Breast epithelium (tissue), 4 donors: ENCODE data around the gene ARHGAP15. TPM values are rescaled to one million over a fixed set of nuclear protein-coding genes. Genes with fewer than 3 reads are reported as not detected.

Experiments used
- DNase-seq, 2 donors: peaks; one replicate each; pipeline ENCODE4 v3.0.0-alpha.2; 2019; ENCODE audit warnings: low spot score in 2 of 2
- H3K27ac ChIP-seq, 2 donors: fragments of 200-600 bp; sonication (generic) in 1 of 2; one replicate each; pipeline ENCODE4 v1.5.1; 2016 to 2019; ENCODE audit warnings: mild to moderate bottlenecking in 1 of 2
- H3K27me3 ChIP-seq, 2 donors: fragments of 200-600 bp; sonication (generic) in 1 of 2; one replicate each; pipeline versions ENCODE4 v1.5.1 to v1.6.0; 2017 to 2019; ENCODE audit warnings: control low read depth in 1 of 2, mild to moderate bottlenecking in 1 of 2
- H3K36me3 ChIP-seq: fragments of 200-600 bp; one replicate; pipeline ENCODE4 v1.5.1; 2019
- H3K4me1 ChIP-seq, 2 donors: fragments of 200-600 bp; sonication (generic); one replicate each; pipeline ENCODE4 v1.5.1; 2016 to 2019; ENCODE audit warnings: control low read depth in 1 of 2
- H3K4me3 ChIP-seq, 3 donors: fragments of 200-600 bp; sonication (generic); 1 replicate in 2 of 3; 2 replicates in 1 of 3; pipeline ENCODE4 v1.5.1; 2016 to 2019; ENCODE audit warnings: mild to moderate bottlenecking in 3 of 3, moderate library complexity in 2 of 3
- H3K9me3 ChIP-seq, 2 donors: fragments of 200-600 bp; sonication (generic) in 1 of 2; one replicate each; pipeline ENCODE4 v1.5.1; 2016 to 2019; ENCODE audit warnings: control low read depth in 1 of 2
- POLR2A ChIP-seq: fragments of 450-650 bp; IDR thresholded peaks from one replicate; pipeline ENCODE4 v1.6.1; 2016; ENCODE audit warnings: antibody characterized with exemption, mild to moderate bottlenecking, moderate library complexity
- POLR2AphosphoS5 ChIP-seq, 3 donors: sonication (generic); formaldehyde crosslinking; IDR thresholded peaks; one replicate each; pipeline ENCODE4 v1.6.1; 2017; ENCODE audit warnings: antibody characterized with exemption in 3 of 3
- intact Hi-C: fragments of 100-400 bp; cut with DNase I; formaldehyde crosslinking; loops from one replicate; pipeline ENCODE4 v1.15.1; 2023; ENCODE audit warnings: low total_unique reads
- total RNA-seq, 3 donors: library from RNA; depleted of rRNA; stranded (reverse); fragments of >200 nt; gene quantifications; one replicate each; pipeline ENCODE4 v1.1.0, GENCODE V29; 2016
- TF ChIP-seq, protein P1 (sequence below), 3 donors: fragments of 450-650 bp; IDR thresholded peaks; one replicate each; pipeline ENCODE4 v1.5.1; 2016 to 2017; ENCODE audit warnings: antibody characterized with exemption in 3 of 3, mild to moderate bottlenecking in 3 of 3, moderate library complexity in 3 of 3

ARHGAP15 gene
- total RNA-seq, 3 donors from 2014 or later: 8.9 to 13.4 (median 10.7) TPM

DNA sequence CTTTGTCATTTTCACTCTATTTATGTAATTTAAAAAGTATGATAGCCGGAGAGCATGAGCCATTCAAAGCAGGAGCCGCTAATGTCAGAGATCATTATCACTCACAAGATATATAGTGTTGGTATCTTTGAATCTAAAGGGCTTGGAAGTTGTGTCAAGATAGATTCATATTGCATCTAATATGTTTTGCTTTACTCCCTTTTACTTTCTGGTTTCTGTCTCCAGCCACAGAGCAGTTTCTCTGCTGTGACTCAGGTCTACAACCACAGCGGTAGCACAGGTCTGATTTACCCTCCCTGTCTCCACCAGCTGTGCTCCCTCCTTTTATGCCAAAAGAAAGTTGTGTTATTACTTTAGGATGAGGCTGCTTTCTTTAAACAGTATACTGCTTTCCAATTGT lies 424.0 kb downstream of the ARHGAP15 start:
- TF ChIP-seq, protein P1, sequence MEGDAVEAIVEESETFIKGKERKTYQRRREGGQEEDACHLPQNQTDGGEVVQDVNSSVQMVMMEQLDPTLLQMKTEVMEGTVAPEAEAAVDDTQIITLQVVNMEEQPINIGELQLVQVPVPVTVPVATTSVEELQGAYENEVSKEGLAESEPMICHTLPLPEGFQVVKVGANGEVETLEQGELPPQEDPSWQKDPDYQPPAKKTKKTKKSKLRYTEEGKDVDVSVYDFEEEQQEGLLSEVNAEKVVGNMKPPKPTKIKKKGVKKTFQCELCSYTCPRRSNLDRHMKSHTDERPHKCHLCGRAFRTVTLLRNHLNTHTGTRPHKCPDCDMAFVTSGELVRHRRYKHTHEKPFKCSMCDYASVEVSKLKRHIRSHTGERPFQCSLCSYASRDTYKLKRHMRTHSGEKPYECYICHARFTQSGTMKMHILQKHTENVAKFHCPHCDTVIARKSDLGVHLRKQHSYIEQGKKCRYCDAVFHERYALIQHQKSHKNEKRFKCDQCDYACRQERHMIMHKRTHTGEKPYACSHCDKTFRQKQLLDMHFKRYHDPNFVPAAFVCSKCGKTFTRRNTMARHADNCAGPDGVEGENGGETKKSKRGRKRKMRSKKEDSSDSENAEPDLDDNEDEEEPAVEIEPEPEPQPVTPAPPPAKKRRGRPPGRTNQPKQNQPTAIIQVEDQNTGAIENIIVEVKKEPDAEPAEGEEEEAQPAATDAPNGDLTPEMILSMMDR (IDR thresholded peaks at IDR 0.05): no peak
- TF ChIP-seq POLR2AphosphoS5 (IDR thresholded peaks at IDR 0.05) (no peak), POLR2A (no peak)
- Histone ChIP-seq H3K4me3 (no peak overlapping the region), H3K27ac (no peak overlapping the region), H3K9me3 (no peaks in the 10 kb centered on the region), H3K36me3 (no peaks in the 10 kb centered on the region), H3K27me3 (no peaks in the 10 kb centered on the region), H3K4me1 (peaks cover 0 to under 1% of the 10 kb centered on the region in 2 donors)
- intact Hi-C loops: no loop called here
- DNase-seq: no peak

DNA sequence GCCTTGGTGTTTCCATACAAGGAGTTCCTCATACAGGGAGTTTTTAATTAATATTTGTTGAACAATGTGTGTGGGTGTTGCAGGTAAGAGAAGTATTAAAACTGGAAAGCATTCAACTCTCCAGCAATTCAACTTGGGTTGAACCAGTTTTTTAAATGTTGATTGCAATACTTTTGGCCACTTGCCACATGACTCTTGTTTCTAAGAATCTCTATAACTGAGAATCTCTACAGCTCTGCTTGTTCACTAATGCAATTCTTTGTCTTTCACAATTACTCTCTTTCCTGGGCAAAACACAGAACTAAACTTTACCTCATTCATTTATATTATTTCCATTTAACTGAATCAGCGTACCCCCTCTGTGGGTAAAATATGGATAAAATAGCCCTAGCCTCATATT lies 429.4 kb downstream of the ARHGAP15 start:
- no peak for TF ChIP-seq POLR2A
- TF ChIP-seq POLR2AphosphoS5 (IDR thresholded peaks at IDR 0.05): no peak
- TF ChIP-seq, protein P1 (IDR thresholded peaks at IDR 0.05): no peak
- intact Hi-C loops: no loop called here

DNA sequence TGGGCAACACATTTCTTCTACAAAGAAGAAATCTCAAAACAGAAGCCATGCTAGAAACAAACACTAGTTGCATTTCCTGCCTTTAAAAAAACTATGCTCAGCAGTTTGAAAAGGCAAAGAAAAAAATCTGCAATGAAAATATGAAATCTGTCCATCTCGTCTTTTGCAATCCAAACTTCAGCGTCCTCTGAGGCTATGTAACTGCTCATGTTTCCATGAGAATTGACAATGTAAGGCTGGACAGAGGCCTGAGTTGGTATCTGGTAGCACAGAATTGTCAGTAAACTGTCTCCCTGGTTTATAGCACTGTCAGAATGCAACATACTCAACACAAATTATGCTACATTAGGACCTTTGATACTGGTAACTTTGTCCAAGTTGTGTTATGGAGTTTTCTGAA lies 429.9 kb downstream of the ARHGAP15 start:
- Histone ChIP-seq H3K4me1 (peaks cover 9 to 12% of the 10 kb centered on the region in 2 donors), H3K9me3 (no peaks in the 10 kb centered on the region), H3K36me3 (no peaks in the 10 kb centered on the region), H3K4me3 (no peak overlapping the region), H3K27ac (peak overlapping the region in 1 of 2 donors; percentile 21), H3K27me3 (no peaks in the 10 kb centered on the region)
- TF ChIP-seq POLR2A (no peak), POLR2AphosphoS5 (IDR thresholded peaks at IDR 0.05) (no peak)
- TF ChIP-seq, protein P1 (IDR thresholded peaks at IDR 0.05): no peak
- DNase-seq: no peak
- intact Hi-C loops: no loop called here

More for the DNA sequence above, 429.4 kb downstream of the ARHGAP15 start:
- no peak overlapping the region for H3K4me3 ChIP-seq
- H3K4me1 ChIP-seq: peaks cover 9 to 12% of the 10 kb centered on the region in 2 donors
- H3K27ac ChIP-seq: no peak overlapping the region
- H3K36me3 ChIP-seq: no peaks in the 10 kb centered on the region
- H3K9me3 ChIP-seq: no peaks in the 10 kb centered on the region
- H3K27me3 ChIP-seq: no peaks in the 10 kb centered on the region
- no peak for DNase-seq

DNA sequence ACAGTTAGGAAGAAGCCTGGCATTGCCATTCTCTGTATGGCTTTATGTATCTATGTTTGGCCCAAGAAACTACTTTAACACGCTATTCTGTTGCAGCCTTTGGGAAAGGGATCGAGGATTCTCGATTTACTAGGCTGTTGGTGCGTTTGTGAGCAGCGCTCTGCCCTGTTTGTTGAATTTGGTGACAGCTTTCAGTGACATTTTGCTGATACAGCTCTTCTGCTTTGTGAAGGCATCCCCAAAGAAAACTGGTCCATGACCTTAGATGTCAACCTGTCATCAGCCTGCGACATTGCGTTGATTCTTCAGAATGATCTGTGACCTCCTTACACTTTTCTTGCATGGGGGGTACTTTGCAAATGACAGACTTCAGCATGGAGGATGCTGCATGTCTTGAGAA lies 431.5 kb downstream of the ARHGAP15 start:
- Histone ChIP-seq H3K27me3 (no peaks in the 10 kb centered on the region), H3K4me3 (no peak overlapping the region), H3K36me3 (no peaks in the 10 kb centered on the region), H3K27ac (no peak overlapping the region), H3K9me3 (no peaks in the 10 kb centered on the region), H3K4me1 (peaks cover 9 to 12% of the 10 kb centered on the region in 2 donors)
- DNase-seq: no peak
- no peak for TF ChIP-seq POLR2AphosphoS5 (IDR thresholded peaks at IDR 0.05)
- TF ChIP-seq POLR2A: no peak
- TF ChIP-seq, protein P1 (IDR thresholded peaks at IDR 0.05): no peak
- intact Hi-C loops: no loop called here

DNA sequence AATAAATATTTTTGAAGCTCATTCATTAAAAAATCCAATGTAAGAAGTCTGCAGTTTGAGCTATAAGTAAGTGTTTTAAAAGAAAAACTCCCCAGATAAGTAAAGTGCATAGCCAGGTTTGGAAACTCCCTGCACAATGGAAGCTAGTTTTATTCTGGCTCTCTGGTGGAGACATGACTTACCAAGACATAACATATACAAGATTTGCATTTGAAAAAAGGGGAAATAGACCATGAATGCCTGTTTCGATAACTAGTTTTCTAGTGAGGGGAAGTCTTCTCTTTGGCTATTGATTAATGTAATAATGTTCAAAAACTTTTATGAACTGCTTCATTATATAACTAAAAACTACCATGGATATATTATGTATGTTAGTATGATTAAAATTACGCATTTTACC lies 435.2 kb downstream of the ARHGAP15 start:
- Histone ChIP-seq H3K4me3 (no peak overlapping the region), H3K36me3 (no peaks in the 10 kb centered on the region), H3K27me3 (no peaks in the 10 kb centered on the region), H3K27ac (no peak overlapping the region), H3K9me3 (no peaks in the 10 kb centered on the region), H3K4me1 (no peaks in the 10 kb centered on the region)
- intact Hi-C loops: no loop called here
- DNase-seq: no peak
- TF ChIP-seq POLR2A (no peak), POLR2AphosphoS5 (IDR thresholded peaks at IDR 0.05) (no peak)
- TF ChIP-seq, protein P1 (IDR thresholded peaks at IDR 0.05): no peak
